HG02759 (cell line): ENCODE data around the gene UBE2D3.

Experiments
- ATAC-seq: cut with Tn5 transposase; IDR thresholded peaks from one replicate; pipeline ENCODE4 v1.9.1; 2021; ENCODE audit warnings: mild to moderate bottlenecking, moderate library complexity; ENCODE audit not compliant: unreplicated experiment

UBE2D3 gene

DNA sequence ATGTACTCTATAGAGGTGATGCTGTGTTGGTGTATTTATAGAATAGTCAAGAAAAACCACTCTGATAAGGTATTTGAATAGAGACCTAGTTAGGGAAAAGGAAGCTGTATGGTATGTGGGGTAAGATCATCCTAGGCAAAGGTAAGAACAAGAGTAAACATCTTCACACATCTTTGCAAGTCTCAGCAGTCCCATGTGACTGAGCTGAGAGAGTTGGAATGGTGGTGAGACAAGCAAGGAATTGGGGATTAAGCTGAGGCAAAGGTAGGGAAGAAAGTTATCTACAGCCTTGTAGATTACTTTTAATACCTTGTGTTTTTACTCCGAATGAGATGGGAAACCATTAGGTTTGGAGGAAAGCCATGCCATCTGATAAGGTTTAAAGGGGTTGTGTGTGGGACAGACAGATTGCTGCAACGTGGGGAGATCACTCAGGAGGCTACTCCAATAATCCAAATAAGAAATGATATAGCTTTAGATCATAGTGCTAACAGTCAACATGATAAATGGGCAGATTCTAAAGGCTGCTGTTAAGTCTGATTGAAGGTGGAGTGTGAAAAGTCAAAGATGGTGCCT is 34.9 kb downstream of the UBE2D3 start:
- no peak for ATAC-seq

DNA sequence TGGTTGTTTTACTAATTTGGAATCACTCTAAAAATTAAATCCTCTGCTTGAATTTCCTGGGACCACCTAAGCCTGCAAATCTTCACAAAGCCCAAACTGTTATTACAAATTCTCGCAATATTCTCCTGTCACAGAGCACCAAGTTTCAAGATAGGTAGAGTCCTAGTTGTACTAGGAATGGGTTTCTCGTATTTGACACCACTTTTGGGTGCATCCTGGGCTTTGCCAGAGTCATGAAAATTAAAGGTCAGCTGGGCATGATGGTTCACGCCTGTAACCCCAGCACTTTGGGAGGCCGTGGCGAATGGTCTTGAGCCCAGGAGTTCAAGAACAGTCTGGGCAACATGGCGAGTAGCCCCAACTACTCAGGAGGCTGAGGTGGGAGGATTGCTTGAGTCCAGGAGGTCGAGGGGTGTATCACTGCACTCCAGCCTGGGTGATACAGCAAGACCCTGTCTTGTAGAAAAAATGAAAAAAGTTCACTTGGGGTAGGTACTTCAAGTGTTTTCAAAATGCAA is 36.0 kb downstream of the UBE2D3 start:
- ATAC-seq, result no peak

DNA sequence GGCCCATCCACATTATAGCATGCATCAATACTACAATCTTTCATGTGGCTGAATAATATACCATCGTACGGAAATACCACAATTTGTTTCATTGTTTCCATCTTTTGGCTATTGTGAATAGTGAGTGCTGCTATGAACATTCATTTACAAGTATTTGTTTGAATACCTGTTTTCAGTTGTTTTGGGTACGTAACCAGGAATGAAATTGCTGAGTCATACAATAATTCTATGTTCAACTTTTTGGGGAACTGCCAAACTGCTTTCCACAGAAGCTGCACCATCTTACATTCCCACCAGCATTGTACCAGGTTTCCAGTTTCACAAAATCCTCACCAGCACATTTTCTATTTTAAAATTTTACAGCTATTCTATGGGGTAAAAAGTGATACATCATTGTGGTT is 38.0 kb downstream of the UBE2D3 start:
- no peak for ATAC-seq

DNA sequence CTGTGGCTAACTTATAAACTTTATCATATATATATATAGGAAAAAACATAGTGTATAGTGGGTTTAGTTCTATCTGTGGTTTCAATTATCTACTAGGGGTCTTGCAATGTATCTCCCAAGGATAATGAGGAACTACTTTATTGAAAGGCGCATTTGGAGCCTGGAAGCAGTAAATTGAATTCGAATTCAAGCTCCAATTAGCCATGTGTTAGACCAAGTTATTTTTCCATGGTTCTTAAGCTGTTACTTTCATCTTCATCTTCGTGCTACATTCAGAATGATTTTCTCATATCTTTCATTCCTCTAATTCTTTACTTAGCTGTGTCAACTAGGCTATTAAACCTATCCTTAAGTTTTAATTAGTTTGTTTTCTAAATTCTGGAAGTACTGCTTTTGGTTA is 39.4 kb downstream of the UBE2D3 start:
- no peak for ATAC-seq

DNA sequence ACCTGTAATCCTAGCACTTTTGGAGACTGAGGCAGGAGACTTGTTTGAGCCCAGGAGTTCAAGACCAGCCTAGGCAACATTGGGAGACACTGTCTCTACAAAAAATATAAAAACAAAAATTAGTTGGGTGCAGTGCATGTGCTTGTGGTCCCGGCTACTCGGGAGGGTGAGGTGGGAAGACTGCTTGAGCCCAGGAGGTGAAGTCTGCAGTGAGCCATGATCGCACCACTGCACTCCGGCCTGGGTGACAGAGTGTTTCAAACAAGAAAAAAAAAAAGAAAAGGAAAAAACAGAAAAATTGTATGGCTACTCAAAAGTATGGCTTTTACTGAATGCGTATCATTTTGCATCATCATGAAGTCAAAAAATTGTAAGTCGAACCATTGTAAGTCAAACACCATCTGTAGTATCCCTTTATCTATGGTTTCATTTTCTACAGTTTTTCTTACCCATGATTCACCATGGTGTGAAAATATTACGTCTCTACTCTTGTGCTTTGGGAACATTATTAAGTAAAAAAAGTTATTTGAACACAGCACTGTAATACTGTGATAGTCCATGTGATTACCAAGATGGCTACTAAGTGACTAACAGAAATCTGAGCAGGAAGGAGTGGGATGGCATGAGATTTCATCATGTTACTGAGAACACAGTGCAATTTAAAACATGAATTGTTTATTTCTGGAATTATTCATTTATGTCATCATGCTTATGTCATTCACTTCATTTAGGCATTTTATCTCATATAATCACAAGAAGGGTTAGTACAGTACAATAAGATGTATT is 40.1 kb downstream of the UBE2D3 start:
- ATAC-seq, result no peak

DNA sequence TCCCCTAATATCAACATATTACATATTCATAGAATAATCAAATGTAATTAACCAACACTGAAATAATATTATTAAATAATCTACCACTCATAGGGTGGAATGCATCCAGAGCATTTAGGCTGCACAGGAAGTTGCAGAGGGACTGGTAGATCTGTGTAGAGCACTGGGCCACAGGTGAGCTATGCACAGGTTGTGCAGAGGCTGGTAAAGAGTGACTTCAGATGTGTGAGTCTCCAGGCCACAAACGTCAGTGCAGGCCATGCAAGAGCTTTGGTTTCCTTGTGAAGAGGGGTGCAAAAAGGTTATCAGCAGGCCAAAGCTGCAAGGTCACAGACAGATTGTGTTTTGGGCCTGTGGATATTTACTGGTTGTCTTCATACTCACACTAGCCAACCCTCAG is 41.1 kb downstream of the UBE2D3 start:
- no peak for ATAC-seq

DNA sequence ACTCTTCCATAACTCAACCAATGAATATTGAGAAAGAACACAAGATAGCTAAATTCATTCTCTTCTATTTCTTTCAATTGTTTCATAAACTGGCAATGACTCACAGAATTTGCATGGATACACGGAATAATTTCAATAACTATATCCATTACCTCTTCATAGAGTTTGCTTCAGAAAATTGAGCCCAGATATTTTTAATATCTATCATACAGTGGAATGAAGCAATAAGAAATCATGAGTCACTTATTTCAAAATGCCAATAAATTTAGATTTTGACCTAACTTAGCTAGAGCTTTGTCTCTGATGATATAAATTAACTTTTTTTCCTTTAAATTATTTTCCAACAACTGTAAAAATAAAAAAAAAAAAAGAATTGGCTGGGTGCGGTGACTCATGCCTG is 44.3 kb downstream of the UBE2D3 start:
- no peak for ATAC-seq

DNA sequence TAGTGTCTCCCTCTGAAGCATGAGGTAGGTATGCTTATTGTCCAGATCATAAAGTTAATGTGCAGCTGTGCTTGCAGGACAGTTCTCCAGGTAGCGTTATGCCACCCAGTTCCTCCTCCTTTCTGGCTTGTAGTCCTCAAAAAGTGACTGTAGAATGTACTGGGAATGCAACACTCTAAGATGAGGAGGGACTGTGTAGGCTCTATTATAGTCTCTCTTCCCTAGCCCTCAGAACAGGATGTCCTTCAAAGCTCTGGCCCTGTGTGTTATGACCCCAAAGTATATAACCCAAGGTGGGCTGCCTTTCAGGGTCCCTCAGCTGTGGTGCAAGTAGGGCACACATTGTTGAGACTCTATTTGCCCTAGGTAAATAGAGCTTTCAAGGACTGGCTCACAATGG is 45.8 kb downstream of the UBE2D3 start:
- ATAC-seq, result no peak

DNA sequence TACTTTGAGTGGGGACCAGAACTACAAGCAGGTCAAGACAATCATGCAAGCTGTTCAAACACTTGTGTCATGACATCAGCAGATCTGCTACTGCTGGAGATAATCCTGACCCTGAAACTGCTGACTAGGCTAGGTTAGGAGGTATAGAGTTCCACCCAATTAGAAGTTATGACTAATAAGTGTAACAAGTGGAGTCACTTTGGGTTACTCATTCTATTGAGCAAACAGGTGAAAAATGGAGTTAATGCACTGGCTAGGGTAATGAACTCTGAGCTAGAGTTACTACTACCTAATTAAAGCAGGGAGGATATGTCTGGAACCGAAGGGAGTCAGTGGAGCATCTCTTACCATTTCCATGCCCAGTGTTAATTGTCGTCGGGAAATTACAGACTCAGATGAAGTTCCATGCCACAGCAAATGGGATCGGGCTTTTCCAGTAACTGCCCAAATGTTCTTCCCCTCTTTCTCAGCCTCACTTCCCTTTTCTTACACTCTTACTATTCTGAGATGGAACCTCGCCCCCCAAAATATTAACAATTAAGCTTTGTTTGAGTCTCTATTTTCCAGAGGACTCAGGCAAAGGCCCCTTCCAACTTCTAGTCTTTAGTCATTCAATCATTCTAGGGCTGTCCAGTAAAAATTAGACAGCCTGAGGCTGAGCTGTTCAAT is 46.7 kb downstream of the UBE2D3 start:
- ATAC-seq, result no peak

DNA sequence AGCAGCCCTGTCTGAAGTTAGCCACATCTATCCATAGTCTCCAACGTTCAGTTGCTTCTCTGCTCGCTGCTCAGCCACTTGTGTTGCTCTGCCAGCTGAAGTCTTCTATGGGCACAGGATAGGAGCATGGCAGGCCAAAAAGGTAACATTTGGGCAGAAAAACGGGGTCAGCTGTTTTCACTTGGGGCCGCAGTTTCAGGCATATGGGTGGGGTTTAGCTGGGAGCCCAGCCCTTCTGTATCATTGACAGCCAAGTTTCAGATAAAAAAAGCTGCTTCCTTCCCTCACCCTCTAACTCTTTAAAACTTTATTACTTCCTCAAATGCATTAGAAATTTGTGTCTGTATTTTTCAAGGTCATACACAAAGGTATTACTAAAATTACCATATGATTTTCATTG is 48.1 kb downstream of the UBE2D3 start:
- no peak for ATAC-seq

DNA sequence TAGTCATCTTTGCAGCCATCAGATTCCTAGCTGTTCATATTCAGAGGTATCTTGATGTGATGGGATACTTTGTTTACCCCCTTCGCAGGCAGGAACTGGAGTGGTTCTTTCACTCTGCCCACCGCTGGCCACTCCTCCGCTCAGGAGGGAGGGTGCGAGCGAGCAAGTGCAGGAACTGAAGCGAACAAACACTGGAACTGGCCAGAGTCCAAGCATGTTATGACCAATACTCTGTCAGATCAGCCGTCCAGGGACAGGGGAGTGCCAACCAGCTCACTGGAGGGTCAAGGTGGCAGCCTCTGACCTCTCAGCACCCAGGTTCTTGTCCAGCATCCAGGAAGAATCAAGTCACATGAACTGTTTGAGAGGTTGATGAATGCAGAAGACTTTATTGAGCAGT is 48.6 kb downstream of the UBE2D3 start:
- no peak for ATAC-seq

DNA sequence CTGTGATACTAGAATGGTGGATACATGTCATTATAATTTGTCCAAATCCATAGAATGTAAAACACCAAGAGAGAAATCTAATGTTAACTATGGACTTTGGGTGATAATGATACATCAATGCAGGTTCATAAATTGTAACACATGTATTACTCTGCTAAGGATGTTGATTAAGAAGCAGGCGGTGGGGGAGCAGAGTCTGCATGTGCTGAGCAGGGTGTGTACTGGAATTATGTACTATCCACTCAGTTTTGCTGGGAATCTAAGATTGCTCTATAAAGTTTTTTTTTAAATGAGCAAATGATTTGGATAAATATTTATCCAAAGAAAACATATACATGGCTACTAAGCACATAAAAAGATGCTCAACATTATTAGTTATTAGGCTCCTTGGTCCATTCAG is 51.5 kb downstream of the UBE2D3 start:
- no peak for ATAC-seq

DNA sequence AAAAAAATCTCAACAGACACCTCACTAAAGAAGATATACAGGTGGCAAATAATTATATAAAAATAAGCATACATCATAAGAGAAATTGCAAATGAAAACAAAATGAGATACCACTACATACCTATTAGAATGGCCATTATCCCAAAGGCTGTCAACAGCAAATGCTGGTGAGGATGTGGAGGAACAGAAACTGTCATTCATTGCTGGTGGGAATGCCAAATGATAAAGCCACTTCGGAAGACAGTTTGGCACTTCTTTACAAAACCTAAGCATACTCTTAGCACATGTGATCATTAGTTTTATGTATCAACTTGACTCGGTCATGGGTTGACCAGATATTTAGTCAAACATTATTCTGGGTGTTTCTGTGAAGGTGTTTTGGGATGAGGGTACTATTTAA is 53.1 kb downstream of the UBE2D3 start:
- ATAC-seq, result no peak

DNA sequence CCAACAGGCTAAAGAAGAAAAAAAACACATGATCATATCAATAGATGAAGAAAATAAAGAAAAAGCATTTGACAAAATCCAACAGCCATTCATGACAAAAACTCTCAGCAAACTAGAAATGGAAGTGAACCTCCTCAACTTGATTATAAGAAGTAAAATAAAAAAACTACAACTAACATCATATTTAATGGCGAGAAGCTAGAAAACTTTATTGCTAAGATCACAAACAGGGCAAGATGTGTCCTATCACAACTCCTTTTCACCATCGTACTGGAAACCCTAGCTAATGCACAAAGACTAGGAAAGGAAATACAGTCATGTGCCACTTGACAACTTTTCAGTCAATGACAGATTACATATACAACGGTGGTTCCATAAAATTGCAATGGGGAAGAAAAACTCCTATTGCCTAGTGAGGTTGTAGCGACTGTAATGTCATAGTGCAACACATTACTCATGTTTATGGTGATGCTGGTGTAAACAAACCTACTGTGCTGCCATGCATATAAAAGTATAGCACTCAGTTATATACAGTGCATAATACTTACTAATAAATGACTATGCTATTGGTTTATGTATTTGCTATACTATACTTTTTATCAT is 54.5 kb downstream of the UBE2D3 start:
- no peak for ATAC-seq

DNA sequence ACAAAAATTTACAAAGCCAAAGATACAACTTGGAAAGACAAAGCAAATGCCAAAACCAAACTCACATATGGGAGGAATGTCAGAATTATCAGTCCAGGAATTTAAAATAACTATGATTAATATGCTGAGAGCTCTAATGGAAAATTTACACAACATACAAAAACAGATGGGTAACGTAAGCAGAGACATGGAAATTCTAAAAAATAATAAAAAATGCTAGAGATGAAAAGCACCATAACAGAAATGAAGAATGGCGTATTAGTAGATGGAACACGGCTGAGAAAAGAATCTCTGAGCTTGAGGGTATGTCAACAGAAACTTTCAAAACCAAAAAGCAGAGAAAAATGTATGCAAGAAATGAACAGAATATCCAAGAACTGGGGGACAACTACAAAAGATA is 62.5 kb downstream of the UBE2D3 start:
- no peak for ATAC-seq

DNA sequence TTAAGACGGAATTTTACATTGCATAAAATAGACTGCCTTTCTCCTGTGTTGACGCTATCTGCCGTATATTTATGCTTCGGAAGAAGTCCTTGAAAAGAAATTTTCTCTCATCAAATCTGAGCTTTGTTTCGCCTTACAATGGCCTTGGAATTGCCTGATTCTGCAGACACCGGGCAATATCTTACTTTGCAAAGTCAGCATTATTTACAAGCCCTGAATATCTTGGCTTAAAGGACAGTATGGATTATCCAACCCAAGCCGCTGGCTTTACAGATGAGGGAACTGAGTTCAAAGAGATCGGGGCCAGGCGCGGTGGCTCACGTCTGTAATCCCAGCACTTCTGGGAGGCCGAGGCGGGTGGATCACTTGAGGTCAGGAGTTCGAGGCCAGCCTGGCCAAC is 65.4 kb downstream of the UBE2D3 start:
- ATAC-seq, result no peak

DNA sequence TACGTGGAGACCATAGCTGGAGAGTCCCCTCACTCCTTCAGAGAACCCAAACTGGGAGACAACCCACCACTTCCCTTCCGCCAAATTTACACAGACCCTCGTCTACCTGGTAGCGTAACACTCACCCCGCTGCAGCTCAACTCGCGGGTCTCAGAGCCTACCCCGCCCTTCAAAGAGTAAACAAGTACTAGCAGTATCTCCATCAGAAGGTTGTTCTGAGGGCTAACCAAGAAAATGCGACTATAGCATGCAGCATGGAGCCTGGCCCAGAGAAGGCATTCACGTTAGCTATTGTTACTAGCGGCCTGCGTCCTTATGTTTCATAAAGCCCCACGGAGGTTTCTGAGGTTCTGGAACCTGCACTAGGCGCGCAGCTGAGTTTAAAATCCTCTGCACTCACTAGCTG is 66.1 kb downstream of the UBE2D3 start:
- peak; percentile 15 for ATAC-seq

DNA sequence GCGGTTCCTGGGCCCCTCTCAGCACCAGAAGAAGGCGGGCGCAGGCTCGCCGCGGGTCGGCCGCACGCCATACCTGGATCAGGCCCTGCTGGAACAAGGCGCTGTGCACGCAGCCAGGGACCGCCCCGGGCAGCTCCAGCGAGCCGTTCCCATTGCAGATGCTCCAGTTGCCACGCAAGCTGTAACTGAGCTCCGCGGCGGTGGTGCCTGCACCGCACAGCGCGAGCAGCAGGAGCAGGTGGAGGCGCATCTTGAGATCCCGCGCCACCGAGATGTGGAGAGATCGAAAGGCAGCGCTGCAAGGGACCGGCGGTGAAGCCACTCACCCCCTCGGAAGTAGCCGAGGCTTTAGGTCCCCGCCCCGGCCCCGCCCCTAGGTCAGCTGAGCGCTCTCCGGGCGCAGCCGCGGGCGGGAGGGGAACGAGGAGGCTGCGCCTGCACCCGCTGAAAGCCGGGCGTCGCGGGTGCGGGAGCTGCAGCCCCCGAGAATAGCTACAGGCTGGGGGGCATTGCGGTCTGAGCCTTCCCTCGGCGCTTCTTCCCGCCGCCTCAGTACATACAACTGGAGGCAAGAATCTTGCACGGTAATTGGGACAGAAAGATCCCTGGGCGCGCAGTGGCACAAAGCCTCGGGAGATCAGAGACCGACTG is 66.6 kb downstream of the UBE2D3 start, which contains the start of gene MANBA:
Gene MANBA (minus strand): TSS at position 324 of the 651 bp plus-strand sequence. CDS start 74 bp downstream, at position 250.
- peak; percentile 92 for ATAC-seq

DNA sequence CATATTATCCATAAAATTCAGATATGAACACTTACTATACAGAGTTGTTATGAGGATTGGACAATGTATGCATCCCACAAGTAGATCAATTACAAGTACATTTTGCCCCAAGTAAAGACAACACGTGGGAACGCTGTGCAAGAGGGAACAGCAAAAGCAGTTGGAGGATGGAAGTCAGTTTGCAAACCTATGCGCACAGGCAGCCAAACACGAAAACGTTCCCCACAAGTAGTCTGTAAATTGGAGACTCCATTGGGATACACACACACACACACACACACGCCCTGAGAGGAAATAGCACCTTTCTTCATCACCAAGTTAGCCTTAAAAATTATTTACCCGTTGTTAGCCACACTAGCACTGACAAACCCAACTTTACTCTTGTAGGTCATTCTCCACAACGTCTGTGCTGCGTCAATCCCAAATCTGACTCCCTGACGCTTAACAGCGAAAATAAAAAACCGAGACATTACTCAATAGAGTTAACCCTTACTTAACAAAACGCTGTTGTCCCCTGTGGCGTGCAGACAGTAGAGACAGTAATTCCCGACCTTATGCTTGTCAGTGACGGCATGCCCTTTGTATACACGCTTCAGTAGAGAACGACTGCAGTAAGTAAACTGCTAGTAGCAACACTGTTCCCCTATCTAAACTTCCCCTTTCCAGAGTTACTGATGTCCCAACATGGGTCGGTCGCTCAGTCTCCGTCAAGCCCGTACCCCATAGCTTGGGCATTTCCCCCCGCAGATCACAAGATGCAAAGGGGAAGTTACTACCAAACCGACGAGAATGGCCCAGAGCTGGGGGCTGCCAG is 67.3 kb downstream of the UBE2D3 start:
- peak; percentile 64 for ATAC-seq
